ENCODE measurements around the gene IGSF3. TPM values are rescaled to one million over a fixed set of nuclear protein-coding genes. Genes with fewer than 3 reads are reported as not detected.
A peak's percentile ranks its signal among the peaks of the same experiment; 100 is the strongest.

The IGSF3 gene
- total RNA-seq, 4 donors from 2014 or later: 2.6 to 4.6 (median 3.4) TPM

- TF ChIP-seq, protein P1, sequence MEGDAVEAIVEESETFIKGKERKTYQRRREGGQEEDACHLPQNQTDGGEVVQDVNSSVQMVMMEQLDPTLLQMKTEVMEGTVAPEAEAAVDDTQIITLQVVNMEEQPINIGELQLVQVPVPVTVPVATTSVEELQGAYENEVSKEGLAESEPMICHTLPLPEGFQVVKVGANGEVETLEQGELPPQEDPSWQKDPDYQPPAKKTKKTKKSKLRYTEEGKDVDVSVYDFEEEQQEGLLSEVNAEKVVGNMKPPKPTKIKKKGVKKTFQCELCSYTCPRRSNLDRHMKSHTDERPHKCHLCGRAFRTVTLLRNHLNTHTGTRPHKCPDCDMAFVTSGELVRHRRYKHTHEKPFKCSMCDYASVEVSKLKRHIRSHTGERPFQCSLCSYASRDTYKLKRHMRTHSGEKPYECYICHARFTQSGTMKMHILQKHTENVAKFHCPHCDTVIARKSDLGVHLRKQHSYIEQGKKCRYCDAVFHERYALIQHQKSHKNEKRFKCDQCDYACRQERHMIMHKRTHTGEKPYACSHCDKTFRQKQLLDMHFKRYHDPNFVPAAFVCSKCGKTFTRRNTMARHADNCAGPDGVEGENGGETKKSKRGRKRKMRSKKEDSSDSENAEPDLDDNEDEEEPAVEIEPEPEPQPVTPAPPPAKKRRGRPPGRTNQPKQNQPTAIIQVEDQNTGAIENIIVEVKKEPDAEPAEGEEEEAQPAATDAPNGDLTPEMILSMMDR (IDR thresholded peaks at IDR 0.05): no peak
- ATAC-seq (ENCODE audit: low FRiP score) (peak; percentile 10), DNase-seq (ENCODE audit: low spot score) (no peak)
These were observed 43.1 kb upstream of the IGSF3 start for GRCh38 chr1:116710420-116711262.

- TF ChIP-seq, protein P1 (IDR thresholded peaks at IDR 0.05): no peak
- no peak for ATAC-seq (ENCODE audit: low FRiP score)
- DNase-seq (ENCODE audit: low spot score): no peak
These were observed 42.2 kb upstream of the IGSF3 start for GRCh38 chr1:116709666-116710167.

DNA sequence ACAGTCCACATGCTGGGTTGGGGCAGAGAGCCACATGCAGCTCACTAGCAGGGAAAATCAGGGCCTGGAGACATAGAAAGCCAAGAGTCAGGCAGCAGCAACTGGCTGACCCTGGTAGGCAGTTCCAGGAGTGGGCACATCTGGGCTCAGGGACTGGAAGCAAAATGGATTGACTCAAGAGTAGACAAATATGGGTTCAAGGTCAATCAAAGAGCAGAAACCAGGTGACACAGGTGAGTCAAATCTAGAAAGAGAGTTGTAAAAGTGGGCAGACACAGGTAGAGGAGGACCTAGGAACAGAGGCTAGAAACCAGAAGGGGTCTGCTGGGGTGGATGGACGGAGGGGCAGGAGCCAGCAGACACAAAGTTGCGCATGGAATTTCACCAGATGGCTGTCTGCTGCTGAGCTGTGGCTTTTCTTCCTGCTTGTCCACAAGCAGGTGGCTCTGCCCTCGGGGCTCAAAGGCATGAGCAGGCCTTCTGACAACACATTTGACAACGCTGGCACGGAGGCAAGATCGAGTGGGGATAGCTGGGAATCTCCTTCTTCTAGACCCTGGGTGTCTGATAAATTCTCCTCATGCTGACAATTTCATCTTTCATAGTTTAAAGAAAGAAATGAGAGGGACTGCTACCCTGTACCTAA, 40.8 kb upstream of the IGSF3 start:
- ATAC-seq (ENCODE audit: low FRiP score) (no peak), DNase-seq (ENCODE audit: low spot score) (no peak)
- TF ChIP-seq, protein P1 (IDR thresholded peaks at IDR 0.05): no peak

GRCh38 chr1:116706841-116707240, 39.3 kb upstream of the IGSF3 start:
- ATAC-seq (ENCODE audit: low FRiP score): no peak
- TF ChIP-seq, protein P1 (IDR thresholded peaks at IDR 0.05): no peak
- no peak for DNase-seq (ENCODE audit: low spot score)

- no peak for DNase-seq (ENCODE audit: low spot score)
- ATAC-seq (ENCODE audit: low FRiP score): no peak
- TF ChIP-seq, protein P1 (IDR thresholded peaks at IDR 0.05): no peak
These were observed 38.6 kb upstream of the IGSF3 start for GRCh38 chr1:116706123-116706522.

DNA sequence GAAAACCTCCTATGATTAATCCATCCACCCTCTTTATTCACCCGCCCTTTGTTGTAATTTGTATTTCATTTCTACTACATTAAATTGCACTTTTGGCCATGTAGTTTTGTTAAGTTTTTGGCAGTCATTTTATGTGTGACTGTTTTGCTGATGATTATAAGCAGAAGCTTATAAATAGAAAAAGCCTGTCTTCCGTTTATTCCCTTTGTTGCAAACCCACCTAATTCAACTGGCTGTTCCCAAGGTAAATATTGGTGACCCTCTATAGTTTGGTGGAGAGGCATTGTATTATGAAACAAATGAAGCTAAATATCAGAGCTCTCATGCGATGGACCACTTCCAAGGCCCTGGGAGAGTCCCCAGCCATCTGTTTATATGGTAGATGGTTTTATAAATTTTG, 36.7 kb upstream of the IGSF3 start:
- no peak for ATAC-seq (ENCODE audit: low FRiP score)
- no peak for DNase-seq (ENCODE audit: low spot score)
- TF ChIP-seq, protein P1 (IDR thresholded peaks at IDR 0.05): no peak

Data from omental fat pad (tissue), 4 donors.